Measurements from ENCODE around the gene CNGA4.

GRCh38 chr11:6234387-6235107 is 4.3 kb upstream of the CNGA4 start, which contains the start of gene FHIP1B:
- no peak for TF ChIP-seq POLR2A (IDR thresholded peaks at IDR 0.05)
- peak in 1 of 3 experiments; percentile 15 for TF ChIP-seq CTCF (IDR thresholded peaks at IDR 0.05)

Measured in testis (tissue), 2 donors.